ENCODE data around the gene ADORA1.

ADORA1 gene

GRCh38 chr1:203172184-203173010 is 44.9 kb downstream of the ADORA1 start:
- no peak for DNase-seq (ENCODE audit: low read depth)
- H3K4me3 ChIP-seq (ENCODE audit: control insufficient read depth, low read depth, low read length): no peak overlapping the region
- TF ChIP-seq CTCF (IDR thresholded peaks at IDR 0.05; ENCODE audit: control insufficient read depth, insufficient read depth, low read depth, low read length, missing control alignments): peak; percentile 98

GRCh38 chr1:203173011-203173555 is 45.6 kb downstream of the ADORA1 start:
- DNase-seq (ENCODE audit: low read depth): no peak
- no peak for TF ChIP-seq CTCF (IDR thresholded peaks at IDR 0.05; ENCODE audit: control insufficient read depth, insufficient read depth, low read depth, low read length, missing control alignments)
- no peak overlapping the region for H3K4me3 ChIP-seq (ENCODE audit: control insufficient read depth, low read depth, low read length)

- H3K4me3 ChIP-seq (ENCODE audit: control insufficient read depth, low read depth, low read length): no peak overlapping the region
- DNase-seq (ENCODE audit: low read depth): no peak
- TF ChIP-seq CTCF (IDR thresholded peaks at IDR 0.05; ENCODE audit: control insufficient read depth, insufficient read depth, low read depth, low read length, missing control alignments): no peak
Observed at GRCh38 chr1:203173566-203173965, 46.0 kb downstream of the ADORA1 start.

- no peak for TF ChIP-seq CTCF (IDR thresholded peaks at IDR 0.05; ENCODE audit: control insufficient read depth, insufficient read depth, low read depth, low read length, missing control alignments)
- H3K4me3 ChIP-seq (ENCODE audit: control insufficient read depth, low read depth, low read length): no peak overlapping the region
- DNase-seq (ENCODE audit: low read depth): no peak
Observed at GRCh38 chr1:203174324-203174985, 46.9 kb downstream of the ADORA1 start.

GRCh38 chr1:203175237-203175826 is 47.8 kb downstream of the ADORA1 start, which contains the start of gene MYBPH:
MYBPH (minus strand) TSS chr1:203175826; CDS start chr1:203175755, 71 bp downstream.
- no peak for TF ChIP-seq CTCF (IDR thresholded peaks at IDR 0.05; ENCODE audit: control insufficient read depth, insufficient read depth, low read depth, low read length, missing control alignments)
- H3K4me3 ChIP-seq (ENCODE audit: control insufficient read depth, low read depth, low read length): no peak within 1 kb of the TSS
- DNase-seq (ENCODE audit: low read depth): no peak

GRCh38 chr1:203175827-203176241 is 48.3 kb downstream of the ADORA1 start:
- no peak for TF ChIP-seq CTCF (IDR thresholded peaks at IDR 0.05; ENCODE audit: control insufficient read depth, insufficient read depth, low read depth, low read length, missing control alignments)
- DNase-seq (ENCODE audit: low read depth): no peak
- H3K4me3 ChIP-seq (ENCODE audit: control insufficient read depth, low read depth, low read length): no peak overlapping the region
